Stimulated activated CD4-positive, alpha-beta T cell treated with anti-CD3 and anti-CD28 coated beads, Interleukin-15, amount 100 ng/mL, for 48 hours (primary cell): ENCODE results near the gene PIK3R3.
"Not testable (repeated sequence)": the region's sequence is repeated elsewhere in the genome, so short reads cannot be mapped to it uniquely, and the experiment has no call there.

Experiments
- DNase-seq, 2 donors: peaks; one replicate each; pipeline ENCODE4 v3.0.0-alpha.2; 2020; ENCODE audit warnings: low read depth in 2 of 2

Gene PIK3R3

GRCh38 chr1:46102769-46103476, 29.5 kb downstream of the PIK3R3 start:
- no peak for DNase-seq

DNA sequence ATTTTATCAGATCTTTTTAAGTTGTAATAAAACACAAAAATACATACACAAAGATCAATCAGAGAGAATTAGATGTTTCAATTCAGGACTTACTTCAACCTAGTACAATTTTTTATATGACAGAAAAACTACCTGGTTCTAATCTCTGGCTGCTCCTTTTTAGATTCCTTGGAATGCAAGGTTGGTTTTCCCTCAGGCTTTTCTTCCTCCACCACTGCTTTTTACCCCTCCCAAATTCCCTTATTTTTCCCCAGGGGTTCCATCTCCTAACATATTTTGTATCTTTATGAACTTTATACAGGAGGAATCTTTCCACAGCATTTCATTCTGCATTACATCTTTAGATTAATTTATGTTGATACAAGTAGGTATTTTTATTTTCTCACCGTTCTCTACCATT, 33.2 kb downstream of the PIK3R3 start:
- DNase-seq, result no peak

GRCh38 chr1:46098027-46098712, 34.3 kb downstream of the PIK3R3 start:
- no peak for DNase-seq

GRCh38 chr1:46097149-46097472, 35.3 kb downstream of the PIK3R3 start:
- no peak for DNase-seq

DNA sequence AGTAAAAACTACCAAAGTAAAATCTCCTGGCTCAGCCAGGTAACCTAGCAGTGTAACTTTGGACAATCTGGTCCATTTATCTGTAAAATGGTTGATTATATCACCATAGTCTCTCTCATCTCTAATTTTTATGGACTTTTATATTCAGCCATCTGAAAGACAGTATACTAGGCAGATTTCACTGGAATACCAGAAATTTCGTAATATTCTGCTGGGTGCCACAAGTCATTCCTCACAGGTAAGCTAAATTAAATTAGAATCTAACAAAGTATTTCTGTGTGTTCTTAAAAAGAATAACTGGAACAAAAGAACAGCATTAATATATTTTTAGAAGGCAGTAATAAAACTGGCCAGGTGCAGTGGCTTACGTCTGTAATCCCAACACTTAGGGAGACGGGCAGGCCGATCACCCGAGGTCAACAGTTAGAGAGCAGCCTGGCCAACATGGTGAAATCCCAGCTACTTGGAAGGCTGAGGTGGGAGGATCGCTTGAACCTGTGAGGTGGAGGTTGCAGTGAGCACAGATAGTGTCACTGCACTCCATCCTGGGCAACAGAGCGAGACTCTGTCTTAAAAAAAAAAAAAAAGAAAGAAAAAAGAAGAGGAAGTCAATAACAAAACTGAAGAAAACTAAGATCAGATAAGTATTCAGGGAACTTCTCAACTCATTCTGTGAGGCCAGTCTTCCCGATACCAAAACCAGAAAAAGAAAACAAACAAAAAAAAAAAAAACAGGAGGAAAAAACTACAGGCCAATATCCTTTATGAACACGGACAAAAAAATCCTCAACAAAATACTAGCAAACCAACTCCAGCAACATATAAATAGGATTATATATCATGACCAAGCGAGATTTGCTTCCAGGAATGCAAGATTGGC, 35.9 kb downstream of the PIK3R3 start:
- no peak for DNase-seq

DNA sequence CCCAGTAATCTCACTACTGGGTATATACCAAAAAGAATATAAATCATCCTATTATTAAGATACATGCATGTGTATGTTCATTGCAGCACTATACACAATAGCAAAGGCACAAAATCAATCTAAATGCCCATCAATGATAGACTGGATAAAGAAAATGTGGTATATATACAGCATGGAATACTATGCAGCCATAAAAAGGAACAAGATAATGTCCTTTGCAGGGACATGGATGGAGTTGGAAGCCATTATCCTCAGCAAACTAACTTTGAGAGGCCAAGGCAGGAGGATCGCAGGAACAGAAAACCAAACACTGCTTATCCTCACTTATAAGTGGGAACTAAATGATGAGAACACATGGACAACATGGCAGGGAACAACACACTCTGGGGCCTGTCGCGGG, 37.3 kb downstream of the PIK3R3 start:
- not testable (repeated sequence) for DNase-seq

- no peak for DNase-seq
Measured at GRCh38 chr1:46094471-46095005, 37.9 kb downstream of the PIK3R3 start.

DNA sequence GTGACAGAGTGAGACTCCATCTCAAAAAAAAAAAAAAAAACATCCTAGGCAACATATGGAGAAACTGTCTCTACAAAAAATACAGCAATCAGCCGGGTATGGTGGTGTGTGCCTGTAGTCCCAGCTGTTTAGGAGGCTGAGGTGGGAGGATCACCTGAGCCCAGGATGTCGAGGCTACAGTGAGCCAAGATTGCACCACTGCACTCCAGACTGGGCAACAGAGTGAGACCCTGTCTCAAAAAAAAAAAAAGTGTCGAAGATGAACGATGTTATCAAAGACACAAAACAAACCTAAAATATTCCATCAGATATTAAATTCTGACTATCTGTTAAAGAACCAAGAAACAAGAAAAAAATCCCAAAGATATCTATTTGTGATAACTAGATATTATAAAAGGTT, 38.6 kb downstream of the PIK3R3 start:
- not testable (repeated sequence) for DNase-seq

DNA sequence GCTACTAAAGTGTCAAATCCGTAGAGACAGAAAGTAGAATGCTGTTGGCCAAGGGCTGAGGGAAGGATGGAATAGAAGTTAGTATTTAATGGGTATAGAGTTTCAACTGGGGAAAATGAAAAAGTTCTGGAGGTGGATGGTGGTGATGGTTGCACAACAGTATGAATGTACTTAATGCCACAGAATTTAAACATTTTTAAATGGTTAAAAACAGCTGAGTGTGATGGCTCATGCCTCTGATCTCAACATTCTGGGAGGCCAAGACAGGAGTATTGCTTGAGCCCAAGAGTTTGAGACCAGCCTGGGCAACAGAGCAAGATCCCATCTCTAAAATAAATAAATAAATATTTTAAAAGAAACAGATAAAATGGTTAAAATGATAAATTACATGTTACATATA, 44.5 kb downstream of the PIK3R3 start:
- DNase-seq, result no peak

DNA sequence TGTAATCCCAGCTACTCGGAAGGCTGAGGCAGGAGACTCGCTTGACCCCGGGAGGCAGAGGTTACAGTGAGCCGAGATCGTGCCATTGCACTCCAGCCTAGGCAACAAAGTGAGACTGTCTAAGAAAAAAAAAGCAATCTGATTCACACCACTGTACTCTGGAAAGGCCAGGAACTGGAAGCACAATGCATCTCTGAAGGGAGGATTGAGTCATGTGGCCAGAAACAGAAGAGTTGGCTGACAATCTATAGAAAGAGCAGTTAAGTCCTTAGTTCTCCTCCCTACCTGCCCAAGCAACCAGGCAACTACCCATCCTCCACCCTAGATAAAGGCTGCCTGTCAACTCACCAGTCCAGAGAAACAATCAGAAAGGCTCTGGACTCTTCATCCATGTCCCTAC, 45.9 kb downstream of the PIK3R3 start:
- DNase-seq, result no peak

GRCh38 chr1:46084553-46085451, 47.6 kb downstream of the PIK3R3 start:
- DNase-seq, result no peak

DNA sequence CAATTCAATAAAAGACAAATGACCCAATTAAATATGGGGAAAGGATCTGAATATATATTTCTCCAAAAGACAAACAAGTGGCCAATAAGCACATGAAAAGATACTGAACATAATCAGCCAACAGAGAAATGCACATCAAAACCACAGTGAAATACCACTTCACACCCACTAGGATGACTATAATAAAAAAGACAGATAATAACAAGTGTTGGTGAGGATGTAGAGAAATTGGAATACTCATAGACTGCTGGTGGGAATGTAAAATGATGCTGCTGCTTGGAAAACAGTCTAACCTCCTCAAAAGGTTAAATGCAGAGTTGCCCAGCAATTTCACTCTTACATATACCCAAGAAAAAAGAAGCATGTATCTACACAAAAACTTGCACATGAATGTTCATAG, 48.9 kb downstream of the PIK3R3 start:
- DNase-seq, result no peak

- no peak for DNase-seq
Measured at GRCh38 chr1:46081619-46082018, 50.8 kb downstream of the PIK3R3 start.

GRCh38 chr1:46081206-46081605, 51.2 kb downstream of the PIK3R3 start:
- no peak for DNase-seq

DNA sequence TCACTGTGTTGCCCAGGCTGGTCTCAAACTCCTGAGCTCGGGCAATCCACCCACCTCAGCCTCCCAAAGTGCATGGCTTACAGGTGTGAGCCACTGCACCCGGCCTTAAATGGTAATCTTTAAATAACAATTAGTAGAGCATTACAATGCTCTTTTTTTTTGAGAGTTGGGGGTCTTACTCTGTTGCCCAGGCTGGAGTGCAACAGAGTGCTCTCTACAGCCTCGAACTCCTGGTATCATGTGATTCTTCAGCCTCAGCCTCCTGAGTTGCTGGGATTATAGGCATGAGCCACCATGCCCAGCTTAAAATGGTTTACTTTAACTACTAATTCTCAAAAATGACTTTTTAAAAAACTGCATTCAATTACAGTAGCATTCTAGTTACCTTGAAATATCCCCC, 52.2 kb downstream of the PIK3R3 start:
- no peak for DNase-seq

DNA sequence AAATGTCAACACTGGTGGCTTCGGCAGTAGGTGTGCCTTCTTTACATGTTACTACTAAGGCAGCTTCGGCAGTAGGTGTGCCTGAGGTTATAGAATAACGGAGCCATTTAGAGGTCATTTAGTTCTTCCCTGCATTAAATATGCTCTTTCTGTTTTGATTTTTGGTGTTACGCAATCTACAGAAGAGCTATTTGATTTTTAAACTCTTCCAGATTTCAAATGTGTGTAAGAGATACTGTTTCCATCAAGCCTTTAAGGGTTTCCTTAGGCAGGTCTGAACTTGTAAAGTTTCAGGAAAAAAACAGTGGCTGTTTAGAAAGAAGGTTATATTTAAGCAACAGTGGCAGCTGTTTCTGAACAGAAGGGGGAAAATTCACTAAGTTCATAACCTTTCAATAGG, 54.8 kb downstream of the PIK3R3 start:
- DNase-seq, result no peak

DNA sequence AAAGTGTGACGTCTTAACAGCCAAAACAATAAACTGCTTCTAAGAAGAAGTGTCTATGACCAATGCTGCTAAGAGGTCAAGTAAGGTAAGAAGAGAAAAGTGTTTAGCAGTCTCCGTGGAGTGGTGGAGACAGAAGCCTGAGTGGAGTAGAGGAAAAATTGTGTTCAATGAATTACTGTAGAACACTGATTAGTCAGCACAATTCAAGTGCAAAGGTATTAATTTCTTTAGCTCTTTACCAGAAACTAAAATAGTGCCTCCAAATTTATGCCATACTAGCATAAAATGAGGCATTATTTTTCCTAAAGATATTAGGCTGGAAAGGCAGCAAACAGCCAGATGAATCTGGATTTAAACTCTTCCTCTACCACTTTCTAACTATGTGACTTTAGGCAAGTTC, 56.1 kb downstream of the PIK3R3 start:
- no peak for DNase-seq

DNA sequence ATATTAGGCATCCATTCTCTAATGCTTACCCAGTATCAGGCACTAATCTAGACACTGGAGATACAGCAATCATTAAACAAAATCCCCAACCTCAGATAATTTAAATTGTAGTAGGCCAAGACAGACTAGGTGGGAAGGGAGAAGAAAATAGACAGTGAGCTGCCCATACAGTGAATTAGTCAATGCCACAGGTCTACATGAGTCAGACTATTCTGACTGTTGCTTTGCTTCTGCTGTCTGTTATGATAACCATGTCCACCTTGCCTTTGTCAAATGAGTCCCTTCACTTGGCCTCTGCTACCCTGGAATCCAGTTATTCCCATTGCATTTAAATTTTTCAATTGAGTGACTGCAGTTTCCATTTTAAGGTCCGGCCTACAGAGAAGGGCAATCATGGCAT, 59.5 kb downstream of the PIK3R3 start:
- DNase-seq, result no peak

DNA sequence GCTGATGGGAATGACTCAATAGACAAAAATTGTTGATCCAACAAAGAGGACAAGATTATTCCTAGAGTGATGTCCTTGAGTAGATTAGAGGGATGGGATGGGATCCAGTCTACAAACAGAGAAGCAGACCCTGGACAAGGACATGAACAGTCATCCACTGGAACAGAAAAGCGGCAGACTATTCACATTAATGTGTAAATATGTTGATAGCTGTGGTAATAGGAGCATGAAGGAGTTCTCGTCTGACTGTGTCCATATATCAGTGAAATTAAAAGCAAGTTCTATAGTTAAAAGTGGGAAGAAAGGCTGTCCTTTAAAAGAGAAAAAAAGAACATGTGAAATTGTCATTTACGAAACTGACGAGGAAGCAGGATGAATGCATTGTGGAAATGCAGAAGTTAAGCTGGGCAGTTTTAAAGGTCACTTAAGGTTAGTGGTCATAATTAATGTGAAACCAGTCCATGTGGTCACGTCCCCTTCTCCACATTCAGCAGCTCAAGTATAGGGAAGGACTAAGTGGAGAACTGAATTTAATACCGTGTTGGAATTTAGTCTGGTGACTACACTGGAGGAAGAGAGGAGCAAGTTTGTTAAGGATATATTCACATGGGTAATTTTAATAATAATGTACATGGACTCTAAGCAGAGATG, 62.1 kb downstream of the PIK3R3 start:
- no peak for DNase-seq

DNA sequence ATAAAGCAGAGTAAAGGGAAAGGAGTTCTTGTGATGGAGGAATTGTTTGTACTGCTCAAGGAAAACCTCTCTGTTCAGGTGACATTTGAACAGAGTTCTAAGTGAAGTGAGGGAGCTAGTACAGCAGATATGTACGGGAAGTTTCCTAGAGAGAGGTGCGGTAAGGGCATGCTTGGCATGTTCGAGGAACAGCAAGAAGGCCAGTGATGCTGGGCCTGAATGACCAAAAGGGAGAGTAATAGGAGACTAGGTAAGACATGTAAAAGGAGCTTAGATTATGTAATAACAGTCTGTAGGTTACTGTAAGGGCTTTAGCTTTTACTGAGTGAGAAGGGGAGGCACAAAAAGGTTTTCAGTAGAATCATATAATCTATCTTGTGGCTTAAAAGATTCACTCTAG, 63.9 kb downstream of the PIK3R3 start:
- no peak for DNase-seq

DNA sequence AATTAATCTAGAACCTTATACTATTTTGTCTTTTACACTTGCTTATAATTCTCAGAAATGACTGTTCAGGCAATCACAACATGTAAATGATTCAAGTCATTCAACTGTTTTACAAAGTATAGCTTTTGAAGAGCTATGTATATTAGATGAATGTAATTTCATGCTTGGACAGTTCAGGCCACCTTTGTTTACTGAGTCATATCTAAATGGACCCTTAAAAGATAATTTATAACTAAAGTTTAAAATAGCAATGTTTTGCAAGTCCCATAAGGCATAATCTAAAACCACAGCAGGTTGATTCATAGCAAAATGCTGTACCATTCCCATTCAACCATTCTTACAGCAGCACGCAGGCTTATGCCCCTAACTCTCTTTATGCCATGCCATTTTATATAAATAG, 64.8 kb downstream of the PIK3R3 start:
- no peak for DNase-seq
